SK-N-SH treated with all-trans-retinoic acid at 6 μM for 48 hours (cell line): ENCODE data around the gene SPATA21.

Experiments
- CREB5 ChIP-seq: fragments of 250-450 bp; sonication (Bioruptor Pico); IDR thresholded peaks from 2 replicates; pipeline ENCODE4 v1.5.1; 2020; ENCODE audit warnings: low read depth, mild to moderate bottlenecking, moderate library complexity
- CSDC2 ChIP-seq: fragments of 250-450 bp; sonication (Bioruptor Pico); IDR thresholded peaks from 2 replicates; pipeline ENCODE4 v1.5.0; 2020; ENCODE audit warnings: mild to moderate bottlenecking, moderate library complexity
- ESRRG ChIP-seq: fragments of 250-450 bp; sonication (Bioruptor Pico); IDR thresholded peaks from 2 replicates; pipeline ENCODE4 v1.6.1; 2021; ENCODE audit warnings: mild to moderate bottlenecking
- GLIS3 ChIP-seq: fragments of 250-450 bp; sonication (Bioruptor Pico); IDR thresholded peaks from 2 replicates; pipeline ENCODE4 v1.5.0; 2020; ENCODE audit warnings: mild to moderate bottlenecking, moderate library complexity
- ISL1 ChIP-seq: fragments of 250-450 bp; sonication (Bioruptor Pico); IDR thresholded peaks from 2 replicates; pipeline ENCODE4 v2.1.2; 2022; ENCODE audit warnings: mild to moderate bottlenecking, moderate library complexity
- POU6F1 ChIP-seq: fragments of 250-450 bp; sonication (Bioruptor Pico); IDR thresholded peaks from 2 replicates; pipeline ENCODE4 v1.8.0; 2021; ENCODE audit warnings: low read depth, mild to moderate bottlenecking, moderate library complexity, borderline replicate concordance
- TCF4 ChIP-seq: fragments of 250-450 bp; sonication (Bioruptor Pico); IDR thresholded peaks from 2 replicates; pipeline ENCODE4 v1.8.0; 2021; ENCODE audit warnings: mild to moderate bottlenecking, moderate library complexity, borderline replicate concordance
- ZFP30 ChIP-seq: fragments of 450-650 bp; formaldehyde crosslinking; IDR thresholded peaks from 2 replicates; pipeline ENCODE4 v1.5.0; 2022; ENCODE audit warnings: mild to moderate bottlenecking, moderate library complexity
- ZNF565 ChIP-seq: fragments of 450-650 bp; formaldehyde crosslinking; conservative IDR thresholded peaks from 2 replicates; pipeline ENCODE4 v1.5.0; 2020; ENCODE audit warnings: low read depth, mild to moderate bottlenecking, moderate library complexity
- ZNF70 ChIP-seq: fragments of 450-650 bp; formaldehyde crosslinking; IDR thresholded peaks from 2 replicates; pipeline ENCODE4 v1.5.0; 2020; ENCODE audit warnings: mild to moderate bottlenecking, moderate library complexity
- TF ChIP-seq, protein P1 (sequence below): fragments of 250-450 bp; sonication (Bioruptor Pico); IDR thresholded peaks from 2 replicates; pipeline ENCODE4 v1.8.0; 2020; ENCODE audit warnings: mild to moderate bottlenecking, moderate library complexity, borderline replicate concordance
- TF ChIP-seq, protein P2 (sequence below): fragments of 250-450 bp; sonication (Bioruptor Pico); IDR thresholded peaks from 2 replicates; pipeline ENCODE4 v1.5.1; 2021; ENCODE audit warnings: mild to moderate bottlenecking, moderate library complexity

DNA sequence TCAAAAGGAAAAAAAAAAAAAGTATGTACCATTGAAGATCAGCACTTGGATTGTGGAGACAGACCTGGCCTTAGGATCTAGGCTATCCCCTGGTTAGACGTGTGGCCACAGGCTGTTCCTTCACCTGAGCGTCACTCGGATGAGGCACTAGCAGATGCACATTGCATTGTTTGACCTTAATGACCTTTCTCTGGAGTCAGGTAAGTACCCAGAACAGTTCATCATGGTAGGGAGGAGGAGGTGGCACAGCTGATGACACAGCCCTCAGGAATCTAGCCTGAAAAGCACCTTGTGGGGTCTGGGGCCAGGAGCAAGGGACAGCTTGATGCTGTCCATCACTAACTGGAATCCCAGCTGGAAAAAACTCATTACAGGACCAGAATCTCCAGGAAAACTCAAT lies 24.5 kb upstream of the SPATA21 start:
- no peak for TF ChIP-seq CSDC2 (CRISPR knock-in tag)
- TF ChIP-seq CREB5 (CRISPR knock-in tag) = no peak
- TF ChIP-seq ZNF565 (CRISPR knock-in tag) = no peak
- TF ChIP-seq, protein P1, sequence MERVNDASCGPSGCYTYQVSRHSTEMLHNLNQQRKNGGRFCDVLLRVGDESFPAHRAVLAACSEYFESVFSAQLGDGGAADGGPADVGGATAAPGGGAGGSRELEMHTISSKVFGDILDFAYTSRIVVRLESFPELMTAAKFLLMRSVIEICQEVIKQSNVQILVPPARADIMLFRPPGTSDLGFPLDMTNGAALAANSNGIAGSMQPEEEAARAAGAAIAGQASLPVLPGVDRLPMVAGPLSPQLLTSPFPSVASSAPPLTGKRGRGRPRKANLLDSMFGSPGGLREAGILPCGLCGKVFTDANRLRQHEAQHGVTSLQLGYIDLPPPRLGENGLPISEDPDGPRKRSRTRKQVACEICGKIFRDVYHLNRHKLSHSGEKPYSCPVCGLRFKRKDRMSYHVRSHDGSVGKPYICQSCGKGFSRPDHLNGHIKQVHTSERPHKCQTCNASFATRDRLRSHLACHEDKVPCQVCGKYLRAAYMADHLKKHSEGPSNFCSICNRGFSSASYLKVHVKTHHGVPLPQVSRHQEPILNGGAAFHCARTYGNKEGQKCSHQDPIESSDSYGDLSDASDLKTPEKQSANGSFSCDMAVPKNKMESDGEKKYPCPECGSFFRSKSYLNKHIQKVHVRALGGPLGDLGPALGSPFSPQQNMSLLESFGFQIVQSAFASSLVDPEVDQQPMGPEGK (CRISPR knock-in tag) = no peak
- no peak for TF ChIP-seq ISL1 (CRISPR knock-in tag)
- no peak for TF ChIP-seq POU6F1 (CRISPR knock-in tag)
- TF ChIP-seq ZNF70 (CRISPR knock-in tag) = no peak
- TF ChIP-seq, protein P2, sequence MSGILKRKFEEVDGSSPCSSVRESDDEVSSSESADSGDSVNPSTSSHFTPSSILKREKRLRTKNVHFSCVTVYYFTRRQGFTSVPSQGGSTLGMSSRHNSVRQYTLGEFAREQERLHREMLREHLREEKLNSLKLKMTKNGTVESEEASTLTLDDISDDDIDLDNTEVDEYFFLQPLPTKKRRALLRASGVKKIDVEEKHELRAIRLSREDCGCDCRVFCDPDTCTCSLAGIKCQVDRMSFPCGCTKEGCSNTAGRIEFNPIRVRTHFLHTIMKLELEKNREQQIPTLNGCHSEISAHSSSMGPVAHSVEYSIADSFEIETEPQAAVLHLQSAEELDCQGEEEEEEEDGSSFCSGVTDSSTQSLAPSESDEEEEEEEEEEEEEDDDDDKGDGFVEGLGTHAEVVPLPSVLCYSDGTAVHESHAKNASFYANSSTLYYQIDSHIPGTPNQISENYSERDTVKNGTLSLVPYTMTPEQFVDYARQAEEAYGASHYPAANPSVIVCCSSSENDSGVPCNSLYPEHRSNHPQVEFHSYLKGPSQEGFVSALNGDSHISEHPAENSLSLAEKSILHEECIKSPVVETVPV (CRISPR knock-in tag) = no peak
- TF ChIP-seq ZFP30 (CRISPR knock-in tag) = no peak
- no peak for TF ChIP-seq ESRRG (CRISPR knock-in tag)
- no peak for TF ChIP-seq GLIS3 (CRISPR knock-in tag)
- TF ChIP-seq TCF4 (CRISPR knock-in tag) = no peak
